GM12872 (cell line): ENCODE data around the gene PDK3.

Experiments
- CTCF ChIP-seq: IDR thresholded peaks from 3 replicates; pipeline ENCODE4 v1.5.1; 2011; ENCODE audit warnings: low read depth, mild to moderate bottlenecking, low read length, moderate library complexity; ENCODE audit not compliant: insufficient read depth

The PDK3 gene

GRCh38 chrX:24520472-24520871 lies 55.4 kb downstream of the PDK3 start:
- TF ChIP-seq CTCF, result no peak

- TF ChIP-seq CTCF, result no peak
Measured at GRCh38 chrX:24525455-24525854, 60.4 kb downstream of the PDK3 start.

GRCh38 chrX:24526616-24527015 lies 61.5 kb downstream of the PDK3 start:
- TF ChIP-seq CTCF, result no peak

- TF ChIP-seq CTCF, result no peak
Measured at GRCh38 chrX:24528605-24529004, 63.5 kb downstream of the PDK3 start.

GRCh38 chrX:24536551-24536950 lies 71.5 kb downstream of the PDK3 start:
- no peak for TF ChIP-seq CTCF

- TF ChIP-seq CTCF, result no peak
Measured at GRCh38 chrX:24542756-24543155, 77.7 kb downstream of the PDK3 start.

GRCh38 chrX:24547961-24548360 lies 82.9 kb downstream of the PDK3 start:
- no peak for TF ChIP-seq CTCF

GRCh38 chrX:24550166-24550565 lies 85.1 kb downstream of the PDK3 start:
- no peak for TF ChIP-seq CTCF
